Right atrium auricular region (tissue), 2 donors: Measurements from ENCODE around the gene AMFR. TPM values are rescaled to one million over a fixed set of nuclear protein-coding genes. Genes with fewer than 3 reads are reported as not detected.

Experiments
- DNase-seq: peaks from one replicate; pipeline ENCODE4 v3.0.0-alpha.2; 2019; ENCODE audit warnings: low spot score
- H3K27ac ChIP-seq, 2 donors: fragments of 200-600 bp; sonication (generic); 1 replicate in 1 of 2; 2 replicates in 1 of 2; pipeline ENCODE4 v1.5.1; 2016 to 2019
- H3K27me3 ChIP-seq, 2 donors: fragments of 200-600 bp; sonication (generic); one replicate each; pipeline versions ENCODE4 v1.5.1 to v1.6.0; 2017 to 2019
- H3K36me3 ChIP-seq: fragments of 200-600 bp; sonication (generic); one replicate; pipeline ENCODE4 v1.5.1; 2016
- H3K4me1 ChIP-seq, 2 donors: fragments of 200-600 bp; sonication (generic); one replicate each; pipeline versions ENCODE4 v1.5.1 to v1.6.0; 2017 to 2019
- H3K4me3 ChIP-seq, 2 donors: fragments of 200-600 bp; sonication (generic); 1 replicate in 1 of 2; 2 replicates in 1 of 2; pipeline ENCODE4 v1.5.1; 2017 to 2019; ENCODE audit warnings: mild to moderate bottlenecking in 1 of 2, moderate library complexity in 1 of 2
- H3K9me3 ChIP-seq, 2 donors: fragments of 200-600 bp; sonication (generic); one replicate each; pipeline ENCODE4 v1.5.1; 2019
- CTCF ChIP-seq, 2 donors: fragments of 200-600 bp; sonication (generic); IDR thresholded peaks; one replicate each; pipeline ENCODE4 v1.5.1; 2019; ENCODE audit warnings: antibody characterized with exemption in 2 of 2
- total RNA-seq, 2 donors: library from RNA; depleted of rRNA; stranded (reverse); fragments of >200 nt; gene quantifications; one replicate each; pipeline ENCODE4 v1.1.0, GENCODE V29; 2016

The AMFR gene
- total RNA-seq, 2 donors from 2014 or later: 110 to 153 TPM

- TF ChIP-seq CTCF (IDR thresholded peaks at IDR 0.05): no peak
- Histone ChIP-seq H3K27ac (no peak overlapping the region), H3K4me3 (no peak overlapping the region), H3K36me3 (peaks cover 24% of the 10 kb centered on the region), H3K9me3 (no peaks in the 10 kb centered on the region), H3K27me3 (no peaks in the 10 kb centered on the region), H3K4me1 (peaks cover 0 to 18% of the 10 kb centered on the region in 2 donors)
- no peak for DNase-seq
These were observed 52.3 kb downstream of the AMFR start for GRCh38 chr16:56373003-56373402.

DNA sequence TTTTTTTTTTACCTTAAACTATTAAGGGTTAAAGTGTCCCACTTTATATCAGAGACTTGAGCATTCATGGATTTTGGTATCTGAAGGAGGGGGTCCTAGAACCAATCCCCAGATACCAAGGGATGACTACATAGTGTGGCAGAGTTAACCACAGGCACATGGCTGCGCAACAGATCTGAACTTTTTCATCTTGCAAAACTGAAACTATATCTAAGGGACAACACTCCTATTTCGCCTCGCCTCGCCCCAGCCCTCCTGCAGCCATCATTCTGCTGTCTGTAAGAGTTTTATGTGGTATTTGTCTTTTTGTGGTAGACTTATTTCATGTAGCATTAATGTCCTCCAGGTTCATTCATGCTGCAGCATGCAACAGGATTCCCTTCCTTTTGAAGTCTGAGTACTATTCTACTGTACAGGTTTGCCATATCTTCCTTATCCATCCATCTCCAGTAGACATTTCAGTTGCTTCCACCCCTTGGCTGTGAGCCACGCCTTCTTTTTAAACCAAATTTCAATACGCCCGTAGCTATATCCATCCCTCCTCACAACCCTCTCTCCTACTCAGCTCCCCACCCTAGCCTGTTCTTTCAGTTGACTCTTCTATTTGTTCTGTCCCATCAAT, 53.2 kb downstream of the AMFR start:
- H3K4me1 ChIP-seq: peaks cover 0 to 18% of the 10 kb centered on the region in 2 donors
- no peak overlapping the region for H3K4me3 ChIP-seq
- H3K9me3 ChIP-seq: no peaks in the 10 kb centered on the region
- DNase-seq: no peak
- no peak overlapping the region for H3K27ac ChIP-seq
- no peaks in the 10 kb centered on the region for H3K27me3 ChIP-seq
- H3K36me3 ChIP-seq: peaks cover 30% of the 10 kb centered on the region
- TF ChIP-seq CTCF (IDR thresholded peaks at IDR 0.05): no peak

DNA sequence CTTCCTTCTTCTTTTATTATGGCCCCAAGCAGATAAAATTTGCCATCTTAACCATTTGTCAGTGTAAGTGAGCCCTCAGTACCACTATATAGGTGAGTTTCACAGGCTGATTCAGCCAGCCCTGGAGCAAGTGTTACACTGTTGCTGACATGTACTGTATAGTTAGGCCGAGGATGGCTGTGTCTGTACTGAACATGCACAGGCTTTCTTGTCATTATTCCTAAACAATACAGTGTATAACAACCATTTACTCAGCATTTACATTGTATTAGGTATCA, 53.7 kb downstream of the AMFR start:
- Histone ChIP-seq H3K4me1 (peaks cover 0 to 18% of the 10 kb centered on the region in 2 donors), H3K4me3 (no peak overlapping the region), H3K27ac (no peak overlapping the region), H3K36me3 (peaks cover 35% of the 10 kb centered on the region), H3K9me3 (no peaks in the 10 kb centered on the region), H3K27me3 (no peaks in the 10 kb centered on the region)
- no peak for DNase-seq
- TF ChIP-seq CTCF (IDR thresholded peaks at IDR 0.05): no peak

GRCh38 chr16:56370875-56371659, 54.3 kb downstream of the AMFR start:
- peaks cover 38% of the 10 kb centered on the region for H3K36me3 ChIP-seq
- no peak overlapping the region for H3K4me3 ChIP-seq
- H3K27ac ChIP-seq: no peak overlapping the region
- no peaks in the 10 kb centered on the region for H3K27me3 ChIP-seq
- no peak for TF ChIP-seq CTCF (IDR thresholded peaks at IDR 0.05)
- DNase-seq: no peak
- H3K4me1 ChIP-seq: peaks cover 0 to 18% of the 10 kb centered on the region in 2 donors
- H3K9me3 ChIP-seq: no peaks in the 10 kb centered on the region

GRCh38 chr16:56370185-56370874, 55.0 kb downstream of the AMFR start:
- Histone ChIP-seq H3K4me3 (no peak overlapping the region), H3K27ac (no peak overlapping the region), H3K4me1 (peaks cover 0 to 18% of the 10 kb centered on the region in 2 donors), H3K27me3 (no peaks in the 10 kb centered on the region), H3K9me3 (no peaks in the 10 kb centered on the region), H3K36me3 (peaks cover 41% of the 10 kb centered on the region)
- no peak for TF ChIP-seq CTCF (IDR thresholded peaks at IDR 0.05)
- no peak for DNase-seq
